ENCODE data around the gene CITED4. TPM values are rescaled to one million over a fixed set of nuclear protein-coding genes. Genes with fewer than 3 reads are reported as not detected.

Gene CITED4
- total and polyA plus RNA-seq, 8 donors, result 2.4 to 6.9 (median 3.5) TPM

DNA sequence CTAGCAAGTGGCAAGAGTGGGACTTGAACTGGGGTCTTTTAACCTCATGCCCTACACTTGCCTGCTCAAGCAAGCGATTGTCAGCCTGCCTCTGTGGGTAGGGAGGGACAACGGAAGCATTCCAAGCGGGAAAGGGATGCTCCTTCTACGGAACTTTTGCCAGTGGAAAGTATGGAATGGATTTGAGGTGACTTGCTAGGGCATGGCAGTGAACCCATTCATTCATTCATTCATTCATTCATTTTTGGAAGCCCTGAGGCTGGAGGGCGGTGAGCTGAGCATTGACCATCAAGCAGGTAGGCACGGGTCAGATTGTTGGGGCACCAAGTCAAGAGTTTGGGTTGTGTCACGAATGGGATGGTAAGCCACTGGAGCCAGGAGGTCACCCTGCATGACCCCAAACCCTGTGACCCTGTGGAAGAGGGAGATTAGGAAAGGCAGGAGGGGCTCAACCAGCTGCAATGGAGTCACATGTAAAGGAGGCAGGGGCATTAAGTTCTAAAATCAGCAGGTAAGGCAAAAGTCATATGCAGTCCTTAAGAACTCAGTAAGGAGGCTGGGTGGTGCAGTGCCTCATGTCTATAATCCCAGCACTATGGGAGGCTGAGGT is 11.8 kb upstream of the CITED4 start:
- ATAC-seq, result no peak
- intact Hi-C loops (cut with DNase I), result no loop called here

DNA sequence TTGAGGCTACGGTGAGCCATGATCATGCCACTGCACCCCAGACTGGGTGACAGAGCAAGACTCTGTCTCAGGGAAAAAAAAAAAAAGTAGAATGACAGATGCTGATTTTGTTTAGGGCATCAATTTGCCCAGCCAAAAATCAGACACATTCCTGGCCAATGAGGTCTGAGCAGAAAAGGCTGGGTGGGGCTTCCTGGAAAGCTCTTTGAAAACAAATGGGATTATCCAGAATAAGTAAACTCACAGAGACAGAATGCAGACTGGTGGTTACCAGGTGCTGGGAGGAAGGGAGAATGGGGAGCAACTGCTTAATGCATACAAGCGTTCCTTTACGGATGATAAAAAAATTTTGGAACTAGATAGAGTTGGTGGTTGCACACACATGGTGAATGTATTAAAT is 10.1 kb upstream of the CITED4 start:
- Histone ChIP-seq H3K4me1 (peaks cover 0 to 17% of the 10 kb centered on the region in 2 donors), H3K36me3 (no peaks in the 10 kb centered on the region), H3K27ac (no peak overlapping the region), H3K9me3 (peaks cover 0 to 14% of the 10 kb centered on the region in 2 donors), H3K27me3 (no peaks in the 10 kb centered on the region), H3K4me3 (no peak overlapping the region)
- DNase-seq (no peak), ATAC-seq (no peak)
- TF ChIP-seq, protein P1, sequence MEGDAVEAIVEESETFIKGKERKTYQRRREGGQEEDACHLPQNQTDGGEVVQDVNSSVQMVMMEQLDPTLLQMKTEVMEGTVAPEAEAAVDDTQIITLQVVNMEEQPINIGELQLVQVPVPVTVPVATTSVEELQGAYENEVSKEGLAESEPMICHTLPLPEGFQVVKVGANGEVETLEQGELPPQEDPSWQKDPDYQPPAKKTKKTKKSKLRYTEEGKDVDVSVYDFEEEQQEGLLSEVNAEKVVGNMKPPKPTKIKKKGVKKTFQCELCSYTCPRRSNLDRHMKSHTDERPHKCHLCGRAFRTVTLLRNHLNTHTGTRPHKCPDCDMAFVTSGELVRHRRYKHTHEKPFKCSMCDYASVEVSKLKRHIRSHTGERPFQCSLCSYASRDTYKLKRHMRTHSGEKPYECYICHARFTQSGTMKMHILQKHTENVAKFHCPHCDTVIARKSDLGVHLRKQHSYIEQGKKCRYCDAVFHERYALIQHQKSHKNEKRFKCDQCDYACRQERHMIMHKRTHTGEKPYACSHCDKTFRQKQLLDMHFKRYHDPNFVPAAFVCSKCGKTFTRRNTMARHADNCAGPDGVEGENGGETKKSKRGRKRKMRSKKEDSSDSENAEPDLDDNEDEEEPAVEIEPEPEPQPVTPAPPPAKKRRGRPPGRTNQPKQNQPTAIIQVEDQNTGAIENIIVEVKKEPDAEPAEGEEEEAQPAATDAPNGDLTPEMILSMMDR (IDR thresholded peaks at IDR 0.05), result no peak
- intact Hi-C loops (cut with DNase I), result no loop called here

More for the DNA sequence above, 11.8 kb upstream of the CITED4 start:
- no peaks in the 10 kb centered on the region for H3K36me3 ChIP-seq
- H3K27ac ChIP-seq, result no peak overlapping the region
- no peak overlapping the region for H3K4me3 ChIP-seq
- H3K9me3 ChIP-seq, result peaks cover 0 to 14% of the 10 kb centered on the region in 2 donors
- TF ChIP-seq, protein P1 (IDR thresholded peaks at IDR 0.05), result no peak
- H3K27me3 ChIP-seq, result no peaks in the 10 kb centered on the region
- DNase-seq, result no peak
- peaks cover 3 to 30% of the 10 kb centered on the region in 2 donors for H3K4me1 ChIP-seq

DNA sequence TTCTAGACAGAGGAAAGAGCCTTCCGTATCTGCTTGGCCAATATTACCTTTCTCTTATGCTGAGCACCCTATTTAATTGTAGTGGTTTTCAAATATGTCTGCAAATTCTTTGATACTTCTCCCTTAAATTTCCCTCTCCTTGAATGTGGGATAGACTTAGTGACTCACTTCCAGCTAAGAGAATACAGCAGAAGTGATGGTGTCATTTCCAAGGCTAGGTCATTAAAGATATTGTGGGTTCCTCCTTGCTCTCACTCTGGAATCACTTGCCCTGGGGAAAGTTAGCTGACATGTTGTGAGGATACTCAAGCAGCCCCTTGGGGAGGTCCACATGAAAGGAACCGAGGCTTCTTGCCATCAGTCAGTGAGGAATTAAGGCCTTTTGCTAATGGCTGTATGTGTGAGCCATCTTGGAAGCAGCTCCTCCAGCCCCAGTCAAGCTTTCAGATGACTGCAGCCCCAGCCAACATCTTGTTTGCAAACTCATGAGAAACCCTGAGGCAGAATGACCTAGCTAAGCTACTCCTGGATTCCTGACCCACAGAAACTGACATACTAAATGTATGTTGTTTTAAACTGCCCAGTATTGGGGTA is 8.1 kb upstream of the CITED4 start:
- Histone ChIP-seq H3K4me1 (peaks cover 0 to 4% of the 10 kb centered on the region in 2 donors), H3K36me3 (no peaks in the 10 kb centered on the region), H3K4me3 (no peak overlapping the region), H3K27ac (no peak overlapping the region), H3K9me3 (peaks cover 0 to 7% of the 10 kb centered on the region in 2 donors), H3K27me3 (no peaks in the 10 kb centered on the region)
- no peak for DNase-seq
- no peak for ATAC-seq
- intact Hi-C loops (cut with DNase I), result no loop called here
- TF ChIP-seq, protein P1 (IDR thresholded peaks at IDR 0.05), result no peak

DNA sequence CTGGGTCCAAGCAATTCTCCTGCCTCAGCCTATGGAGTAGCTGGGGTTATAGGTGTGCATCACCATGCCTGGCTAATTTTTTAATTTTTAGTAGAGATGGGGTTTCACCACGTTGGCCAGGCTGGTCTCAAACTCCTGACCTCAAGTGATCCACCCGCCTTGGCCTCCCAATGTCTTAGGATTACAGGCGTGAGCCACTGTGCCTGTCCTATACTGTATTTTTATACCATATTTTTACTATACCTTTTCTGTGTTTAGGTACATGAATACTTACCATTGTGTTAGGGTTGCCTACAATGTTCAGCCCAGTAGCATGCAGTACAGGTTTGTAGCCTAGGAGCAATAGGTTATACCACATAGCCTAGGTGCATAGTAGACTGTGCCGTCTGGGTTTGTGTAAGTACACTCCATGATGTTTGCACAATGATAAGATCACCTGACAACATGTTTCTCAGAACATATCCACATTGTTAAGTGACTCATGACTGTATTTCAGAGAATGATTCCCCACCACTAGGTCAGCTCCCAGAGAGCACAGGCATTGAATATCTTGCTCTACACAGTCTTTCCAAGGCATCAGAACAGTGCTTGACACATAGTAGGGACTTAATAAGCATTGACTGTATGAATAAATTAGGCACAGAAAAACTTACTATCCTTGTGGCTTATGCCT is 6.0 kb upstream of the CITED4 start:
- ATAC-seq (peak; percentile 94), DNase-seq (peak in 1 of 4 donors; percentile 40)
- Histone ChIP-seq H3K4me1 (no peaks in the 10 kb centered on the region), H3K9me3 (peaks cover 0 to 7% of the 10 kb centered on the region in 2 donors), H3K36me3 (no peaks in the 10 kb centered on the region), H3K27ac (no peak overlapping the region), H3K27me3 (no peaks in the 10 kb centered on the region), H3K4me3 (no peak overlapping the region)
- TF ChIP-seq, protein P1 (IDR thresholded peaks at IDR 0.05), result no peak
- intact Hi-C loops (cut with DNase I), result no loop called here

All from left lung (tissue), 10 donors.